Psoas muscle (tissue), 8 donors: ENCODE results near the gene TECPR1. TPM values are rescaled to one million over a fixed set of nuclear protein-coding genes. Genes with fewer than 3 reads are reported as not detected.

Experiments
- ATAC-seq, 4 donors: fragments of 200-7000 bp; cut with Tn5 transposase; one replicate each; pipeline ENCODE4 v1.9.1; 2020; ENCODE audit warnings: moderate library complexity in 3 of 4, mild to moderate bottlenecking in 2 of 4
- DNase-seq, 2 donors: peaks; one replicate each; pipeline ENCODE4 v3.0.0-alpha.2; 2020
- H3K27ac ChIP-seq: fragments of 200-600 bp; one replicate; pipeline ENCODE4 v1.8.0; 2022
- H3K27me3 ChIP-seq, 3 donors: fragments of 200-600 bp in 1 of 3; one replicate each; pipeline versions ENCODE4 v1.6.1 to v1.8.0; 2013 to 2022; ENCODE audit warnings: low read length in 2 of 3, mild to moderate bottlenecking in 2 of 3, moderate library complexity in 1 of 3; ENCODE audit not compliant: insufficient read depth in 3 of 3
- H3K36me3 ChIP-seq, 2 donors: fragments of 200-600 bp in 1 of 2; one replicate each; pipeline versions ENCODE4 v1.6.1 to v1.8.0; 2013 to 2022; ENCODE audit warnings: low read depth in 1 of 2, mild to moderate bottlenecking in 1 of 2, moderate library complexity in 1 of 2; ENCODE audit not compliant: insufficient read depth in 1 of 2
- H3K4me1 ChIP-seq: fragments of 200-600 bp; one replicate; pipeline ENCODE4 v1.8.0; 2022
- H3K4me3 ChIP-seq: fragments of 200-600 bp; one replicate; pipeline ENCODE4 v1.8.0; 2022; ENCODE audit warnings: mild to moderate bottlenecking
- H3K9me3 ChIP-seq: fragments of 200-600 bp; one replicate; pipeline ENCODE4 v1.8.0; 2022
- CTCF ChIP-seq: fragments of 200-600 bp; IDR thresholded peaks from one replicate; pipeline ENCODE4 v1.8.0; 2022; ENCODE audit warnings: antibody characterized with exemption
- WGBS, 3 donors: extraction: QIAGEN DNeasy Blood & Tissue Kit; methylation state at CpG; one replicate each; pipeline versions ENCODE4 v1.1.6 to v1.1.7; 2013; 5-methylcytosine and 5-hydroxymethylcytosine counted together
- intact Hi-C, 2 donors: fragments of 100-400 bp; cut with DNase I; formaldehyde crosslinking; loops; one replicate each; pipeline versions ENCODE4 v1.11.0 to v1.14.2; 2022
- polyA plus RNA-seq, 3 donors: library from polyadenylated mRNA; stranded (reverse); fragments of 200-250 nt; gene quantifications; one replicate each; pipeline ENCODE4 v1.2.3, GENCODE V29; 2013
- total RNA-seq, 4 donors: library from RNA; stranded (reverse); fragmentation: NEBNext Ultra II Directional in 2 of 4; extraction: Animal tissue kit (Norgen Biotek cat#: 25700) in 2 of 4; gene quantifications; one replicate each; pipeline versions ENCODE4 v1.2.1 to v1.2.4, GENCODE V29; 2021 to 2023
- donor health status: healthy with polysubstance abuse.
- donor health status: DM: no; HTN: no; CAD: no; lungs with moderate emphysema.
- donor health status: Bipolar disorder and iron deficiency.
- donor health status: healthy.
- donor health status: DM: yes; HTN: yes; CAD: no.
- donor health status: DM: no; HTN: no; CAD: no.
- donor health status: DM: no; HTN: no; CAD: no.
- donor health status: DM: yes; HTN: yes; CAD: no.

TECPR1 gene
- total and polyA plus RNA-seq, 7 donors, result 7.0 to 23.0 (median 14.5) TPM

- Histone ChIP-seq H3K27me3 (no peaks in the 10 kb centered on the region), H3K4me1 (no peaks in the 10 kb centered on the region), H3K36me3 (peaks cover 0 to 32% of the 10 kb centered on the region in 2 donors), H3K9me3 (no peaks in the 10 kb centered on the region), H3K4me3 (no peak overlapping the region), H3K27ac (no peak overlapping the region)
- intact Hi-C loops, result no loop called here
- WGBS, 3 donors, result 87 to 91% (median 88%) methylated on average over 20 to 24 of the region's 24 CpGs
- ATAC-seq (no peak), DNase-seq (peak in 1 of 2 donors; percentile 27)
- TF ChIP-seq CTCF, result no peak
Measured at GRCh38 chr7:98216941-98217622, 35.0 kb downstream of the TECPR1 start.

- H3K9me3 ChIP-seq, result no peaks in the 10 kb centered on the region
- no peak for TF ChIP-seq CTCF
- DNase-seq (peak in 1 of 2 donors; percentile 43), ATAC-seq (no peak)
- H3K4me1 ChIP-seq, result no peaks in the 10 kb centered on the region
- peaks cover 0 to 4% (median 3%) of the 10 kb centered on the region in 3 donors for H3K27me3 ChIP-seq
- H3K36me3 ChIP-seq, result peaks cover 0 to 20% of the 10 kb centered on the region in 2 donors
- H3K27ac ChIP-seq, result no peak overlapping the region
- 88 to 92% (median 90%) methylated on average over 32 of the region's 32 CpGs for WGBS, 3 donors
- no peak overlapping the region for H3K4me3 ChIP-seq
- intact Hi-C loops, result no loop called here
Measured at GRCh38 chr7:98215561-98216495, 36.2 kb downstream of the TECPR1 start.

GRCh38 chr7:98214811-98215321 is 37.2 kb downstream of the TECPR1 start:
- H3K27ac ChIP-seq, result no peak overlapping the region
- no peak for ATAC-seq
- no peak for TF ChIP-seq CTCF
- DNase-seq, result peak in 1 of 2 donors; percentile 19
- peaks cover 0 to 4% (median 4%) of the 10 kb centered on the region in 3 donors for H3K27me3 ChIP-seq
- intact Hi-C loops, result no loop called here
- WGBS, 3 donors, result 89 to 92% (median 91%) methylated on average over 27 of the region's 27 CpGs
- peaks cover 0 to 14% of the 10 kb centered on the region in 2 donors for H3K36me3 ChIP-seq
- H3K9me3 ChIP-seq, result no peaks in the 10 kb centered on the region
- no peaks in the 10 kb centered on the region for H3K4me1 ChIP-seq
- H3K4me3 ChIP-seq, result no peak overlapping the region

GRCh38 chr7:98213888-98214810 is 37.9 kb downstream of the TECPR1 start:
- peaks cover 0 to 4% (median 4%) of the 10 kb centered on the region in 3 donors for H3K27me3 ChIP-seq
- no peak overlapping the region for H3K27ac ChIP-seq
- ATAC-seq (peak in 2 of 4 donors; percentile 20 to 34), DNase-seq (peak in 1 of 2 donors; percentile 44)
- WGBS, 3 donors, result 67 to 72% (median 67%) methylated on average over 25 of the region's 25 CpGs
- intact Hi-C loops, result no loop called here
- no peak for TF ChIP-seq CTCF
- peaks cover 0 to 10% of the 10 kb centered on the region in 2 donors for H3K36me3 ChIP-seq
- H3K4me1 ChIP-seq, result no peaks in the 10 kb centered on the region
- H3K4me3 ChIP-seq, result no peak overlapping the region
- H3K9me3 ChIP-seq, result no peaks in the 10 kb centered on the region
